SK-N-SH (cell line): ENCODE data around the gene MAP2K3. TPM values are rescaled to one million over a fixed set of nuclear protein-coding genes. Genes with fewer than 3 reads are reported as not detected.

Source experiments
- CTCF ChIA-PET: fragments of 300-600, 350-600 bp; formaldehyde crosslinking; extraction: SDS; loops from one replicate; lab custom pipeline; 2021; lab: Yijun Ruan, JAX
- POLR2A ChIA-PET: fragments of 350-600 bp; sonication (Branson Sonifier 250); formaldehyde crosslinking; extraction: SDS; loops from one replicate; lab custom pipeline; 2020; ENCODE audit warnings: antibody characterized with exemption, inconsistent platforms; lab: Yijun Ruan, JAX
- DNase-seq: peaks from one replicate; pipeline ENCODE4 v3.0.0; 2012
- H2AFZ ChIP-seq: fragments of 200-600 bp; sonication (generic); 2 replicates; pipeline ENCODE4 v1.8.1; 2016; ENCODE audit warnings: antibody characterized with exemption, mild to moderate bottlenecking, low read depth
- H3F3A ChIP-seq: fragments of 200-600 bp; sonication (generic); replicated peaks from 2 replicates; pipeline ENCODE3; 2016; ENCODE audit warnings: antibody characterized with exemption, mild to moderate bottlenecking; ENCODE audit not compliant: insufficient read depth
- H3K27ac ChIP-seq, 2 experiments: fragments of 200-500 bp in 1 of 2; fragments of 200-600 bp in 1 of 2; sonication (Bioruptor generic) in 1 of 2; sonication (generic), shearing (Covaris generic) in 1 of 2; 2 replicates each; pipeline versions ENCODE4 v1.5.1 to v1.6.1; 2014 to 2016; ENCODE audit warnings: low read depth in 2 of 2, inconsistent platforms in 1 of 2, low read length in 1 of 2, mild to moderate bottlenecking in 1 of 2, mixed read lengths in 1 of 2
- H3K27me3 ChIP-seq: fragments of 200-600 bp; sonication (generic), shearing (Covaris generic); 2 replicates; pipeline ENCODE4 v1.6.1; 2016; ENCODE audit warnings: mixed run types; ENCODE audit not compliant: insufficient read depth
- H3K36me3 ChIP-seq, 2 experiments: fragments of 200-500 bp in 1 of 2; fragments of 200-600 bp in 1 of 2; sonication (Bioruptor generic) in 1 of 2; sonication (generic) in 1 of 2; replicated peaks in 1 of 2; 2 replicates each; pipeline versions ENCODE3 to v1.5.1; 2014 to 2016; ENCODE audit warnings: low read length in 1 of 2, mild to moderate bottlenecking in 1 of 2; ENCODE audit not compliant: insufficient read depth in 2 of 2, control insufficient read depth in 1 of 2
- H3K4me1 ChIP-seq, 2 experiments: fragments of 200-500 bp in 1 of 2; fragments of 200-600 bp in 1 of 2; sonication (Bioruptor generic) in 1 of 2; sonication (generic), shearing (Covaris generic) in 1 of 2; 2 replicates each; pipeline versions ENCODE4 v1.5.1 to v1.6.1; 2014 to 2016; ENCODE audit warnings: low read depth in 1 of 2, low read length in 1 of 2, mixed run types in 1 of 2; ENCODE audit not compliant: insufficient read depth in 2 of 2, control insufficient read depth in 1 of 2
- H3K4me2 ChIP-seq: fragments of 200-600 bp; sonication (generic), shearing (Covaris generic); 2 replicates; pipeline ENCODE4 v1.6.1; 2017; ENCODE audit warnings: mixed run types
- H3K4me3 ChIP-seq, 2 experiments: fragments of 200-500 bp in 1 of 2; fragments of 200-600 bp in 1 of 2; sonication (Bioruptor generic) in 1 of 2; sonication (generic), shearing (Covaris generic) in 1 of 2; 2 replicates each; pipeline versions ENCODE4 v1.5.1 to v1.8.1; 2014 to 2016; ENCODE audit warnings: low read depth in 2 of 2, inconsistent platforms in 1 of 2, low read length in 1 of 2, mild to moderate bottlenecking in 1 of 2, mixed read lengths in 1 of 2, moderate library complexity in 1 of 2
- H3K79me2 ChIP-seq: fragments of 200-600 bp; sonication (generic); 2 replicates; pipeline ENCODE4 v1.8.1; 2017; ENCODE audit warnings: mild to moderate bottlenecking; ENCODE audit not compliant: insufficient read depth
- H3K9ac ChIP-seq: fragments of 200-600 bp; sonication (generic); 2 replicates; pipeline ENCODE4 v1.6.1; 2017; ENCODE audit warnings: mixed run types
- H3K9me2 ChIP-seq: fragments of 200-600 bp; sonication (generic); 2 replicates; pipeline ENCODE4 v1.6.1; 2017; ENCODE audit warnings: mixed run types
- H3K9me3 ChIP-seq: fragments of 200-600 bp; sonication (generic); 2 replicates; pipeline ENCODE4 v1.6.1; 2017; ENCODE audit warnings: mixed run types, mild to moderate bottlenecking, moderate library complexity
- H4K20me1 ChIP-seq: fragments of 200-600 bp; sonication (generic); 2 replicates; pipeline ENCODE4 v1.6.1; 2017; ENCODE audit warnings: mild to moderate bottlenecking, mixed run types; ENCODE audit not compliant: insufficient read depth
- CHD2 ChIP-seq: fragments of 150-350 bp; IDR thresholded peaks from 2 replicates; pipeline ENCODE4 v1.6.1; 2018; ENCODE audit warnings: low read length; ENCODE audit not compliant: partially characterized antibody
- EP300 ChIP-seq, 2 experiments: IDR thresholded peaks; 2 replicates each; pipeline versions ENCODE4 v1.4.0 to v1.6.1; 2012; ENCODE audit warnings: borderline replicate concordance in 1 of 2, low read depth in 1 of 2, low read length in 1 of 2
- EZH2phosphoT487 ChIP-seq: fragments of 200-600 bp; sonication (generic); IDR thresholded peaks from 2 replicates; pipeline ENCODE4 v1.6.1; 2017; ENCODE audit warnings: low read depth, mixed run types, mild to moderate bottlenecking, antibody characterized with exemption, moderate library complexity, borderline replicate concordance
- FOXJ3 ChIP-seq: sonication (generic); formaldehyde crosslinking; IDR thresholded peaks from 2 replicates; pipeline ENCODE4 v1.5.1; 2020; ENCODE audit warnings: mild to moderate bottlenecking, missing genetic modification reagents
- FOXM1 ChIP-seq: IDR thresholded peaks from 2 replicates; pipeline ENCODE4 v1.4.0; 2012; ENCODE audit warnings: low read depth, mild to moderate bottlenecking
- GABPA ChIP-seq: IDR thresholded peaks from 2 replicates; pipeline ENCODE4 v1.4.0; 2012; ENCODE audit warnings: low read depth, mild to moderate bottlenecking
- GATA2 ChIP-seq: sonication (generic); formaldehyde crosslinking; IDR thresholded peaks from 2 replicates; pipeline ENCODE4 v1.5.0; 2020; ENCODE audit warnings: mild to moderate bottlenecking, missing genetic modification reagents
- JUND ChIP-seq: IDR thresholded peaks from 2 replicates; pipeline ENCODE4 v1.4.0; 2012
- MEF2A ChIP-seq: IDR thresholded peaks from 2 replicates; pipeline ENCODE4 v1.4.0; 2012; ENCODE audit warnings: low read depth, borderline replicate concordance
- MXI1 ChIP-seq: IDR thresholded peaks from 2 replicates; pipeline ENCODE4 v1.6.1; 2012; ENCODE audit warnings: mild to moderate bottlenecking, low read depth, low read length, improper control_type of control experiment
- NFIC ChIP-seq: IDR thresholded peaks from 2 replicates; pipeline ENCODE4 v1.4.0; 2012; ENCODE audit warnings: borderline replicate concordance
- PBX3 ChIP-seq: IDR thresholded peaks from 2 replicates; pipeline ENCODE4; 2012
- POLR2AphosphoS5 ChIP-seq: IDR thresholded peaks from 2 replicates; pipeline ENCODE4 v1.6.1; 2012; ENCODE audit warnings: low read depth, low read length
- RAD21 ChIP-seq: IDR thresholded peaks from 2 replicates; pipeline ENCODE4 v1.6.1; 2012; ENCODE audit warnings: mild to moderate bottlenecking, low read length
- REST ChIP-seq: IDR thresholded peaks from 2 replicates; pipeline ENCODE4 v1.6.1; 2012; ENCODE audit warnings: mild to moderate bottlenecking, low read depth, low read length, moderate library complexity
- RXRA ChIP-seq: IDR thresholded peaks from 2 replicates; pipeline ENCODE4 v1.4.0; 2012; ENCODE audit warnings: low read depth, mild to moderate bottlenecking, borderline replicate concordance
- SMC3 ChIP-seq: IDR thresholded peaks from 2 replicates; pipeline ENCODE4 v1.6.1; 2012; ENCODE audit warnings: low read depth, low read length, improper control_type of control experiment
- TAF1 ChIP-seq: IDR thresholded peaks from 2 replicates; pipeline ENCODE4 v1.6.1; 2012; ENCODE audit warnings: low read depth, mild to moderate bottlenecking, low read length, moderate library complexity, borderline replicate concordance
- TCF12 ChIP-seq: IDR thresholded peaks from 2 replicates; pipeline ENCODE4 v1.4.0; 2012
- TEAD4 ChIP-seq: IDR thresholded peaks from 2 replicates; pipeline ENCODE4 v1.4.0; 2012; ENCODE audit warnings: mild to moderate bottlenecking, borderline replicate concordance; ENCODE audit not compliant: insufficient read depth
- WGBS: methylation state at CpG from one replicate; pipeline ENCODE4 v1.1.6; 2017; ENCODE audit warnings: low lambda C conversion rate; 5-methylcytosine and 5-hydroxymethylcytosine counted together
- polyA plus RNA-seq, 3 experiments: library from polyadenylated mRNA; depleted of rRNA; stranded (reverse); fragments of >200 nt; gene quantifications; 2 replicates each; pipeline ENCODE4 v1.2.3, GENCODE V29; 2012
- TF ChIP-seq, protein P1 (sequence below): fragments of 150-350 bp; IDR thresholded peaks from 2 replicates; pipeline ENCODE4 v1.6.1; 2016; ENCODE audit warnings: mild to moderate bottlenecking, low read depth, low read length
- TF ChIP-seq, protein P2 (sequence below): IDR thresholded peaks from 2 replicates; pipeline ENCODE4 v1.4.0; 2012; ENCODE audit warnings: low read depth, borderline replicate concordance
- TF ChIP-seq, protein P3 (sequence below): fragments of 200-600 bp; sonication (generic); IDR thresholded peaks from 2 replicates; pipeline ENCODE4 v1.6.1; 2017; ENCODE audit warnings: antibody characterized with exemption, mild to moderate bottlenecking, moderate library complexity

The MAP2K3 gene
- polyA plus RNA-seq, 1 of the 3 experiments (the other 2 are of a cell fraction), result 30.0 TPM

- CTCF ChIA-PET, result interaction anchor here (1.2 to 4.0 kb wide), 4 partner anchors 8 to 225 kb away, joined by 3 to 26 read pairs (median 14); no protein-coding TSS in a partner anchor
- POLR2A ChIA-PET, result interaction anchor here (1.8 kb wide), 1 partner anchor 13 kb away, joined by 5 read pairs; no protein-coding TSS in a partner anchor
- peaks cover 68% of the 10 kb centered on the region for H4K20me1 ChIP-seq
- peak; percentile 85 for TF ChIP-seq PBX3
- TF ChIP-seq GABPA, result peak; percentile 61
- no peak for TF ChIP-seq RAD21
- TF ChIP-seq, protein P1, sequence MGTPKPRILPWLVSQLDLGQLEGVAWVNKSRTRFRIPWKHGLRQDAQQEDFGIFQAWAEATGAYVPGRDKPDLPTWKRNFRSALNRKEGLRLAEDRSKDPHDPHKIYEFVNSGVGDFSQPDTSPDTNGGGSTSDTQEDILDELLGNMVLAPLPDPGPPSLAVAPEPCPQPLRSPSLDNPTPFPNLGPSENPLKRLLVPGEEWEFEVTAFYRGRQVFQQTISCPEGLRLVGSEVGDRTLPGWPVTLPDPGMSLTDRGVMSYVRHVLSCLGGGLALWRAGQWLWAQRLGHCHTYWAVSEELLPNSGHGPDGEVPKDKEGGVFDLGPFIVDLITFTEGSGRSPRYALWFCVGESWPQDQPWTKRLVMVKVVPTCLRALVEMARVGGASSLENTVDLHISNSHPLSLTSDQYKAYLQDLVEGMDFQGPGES, result no peak
- no peak for TF ChIP-seq MXI1
- TF ChIP-seq EZH2phosphoT487, result no peak
- TF ChIP-seq POLR2AphosphoS5, result peak; percentile 72; the same call in 1 of the 2 replicates
- TF ChIP-seq GATA2 (CRISPR knock-in tag), result no peak
- no peak for TF ChIP-seq FOXJ3 (CRISPR knock-in tag)
- TF ChIP-seq, protein P2, sequence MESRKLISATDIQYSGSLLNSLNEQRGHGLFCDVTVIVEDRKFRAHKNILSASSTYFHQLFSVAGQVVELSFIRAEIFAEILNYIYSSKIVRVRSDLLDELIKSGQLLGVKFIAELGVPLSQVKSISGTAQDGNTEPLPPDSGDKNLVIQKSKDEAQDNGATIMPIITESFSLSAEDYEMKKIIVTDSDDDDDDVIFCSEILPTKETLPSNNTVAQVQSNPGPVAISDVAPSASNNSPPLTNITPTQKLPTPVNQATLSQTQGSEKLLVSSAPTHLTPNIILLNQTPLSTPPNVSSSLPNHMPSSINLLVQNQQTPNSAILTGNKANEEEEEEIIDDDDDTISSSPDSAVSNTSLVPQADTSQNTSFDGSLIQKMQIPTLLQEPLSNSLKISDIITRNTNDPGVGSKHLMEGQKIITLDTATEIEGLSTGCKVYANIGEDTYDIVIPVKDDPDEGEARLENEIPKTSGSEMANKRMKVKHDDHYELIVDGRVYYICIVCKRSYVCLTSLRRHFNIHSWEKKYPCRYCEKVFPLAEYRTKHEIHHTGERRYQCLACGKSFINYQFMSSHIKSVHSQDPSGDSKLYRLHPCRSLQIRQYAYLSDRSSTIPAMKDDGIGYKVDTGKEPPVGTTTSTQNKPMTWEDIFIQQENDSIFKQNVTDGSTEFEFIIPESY, result peak; percentile 89
- no peak for TF ChIP-seq TAF1
- peak in 1 of 2 experiments; percentile 93; a peak in 2 of 4 replicates for TF ChIP-seq EP300 (IDR thresholded peaks at IDR 0.05; ENCODE audit: borderline replicate concordance in 1 of 2, low read depth in 1 of 2, low read length in 1 of 2)
- TF ChIP-seq TCF12, result peak; percentile 93
- peak; percentile 63; the same call in 1 of the 2 replicates for TF ChIP-seq REST
- no peak; the same call in 1 of the 2 replicates for TF ChIP-seq MEF2A
- peak; percentile 95 for TF ChIP-seq RXRA
- no peak for TF ChIP-seq CHD2
- peak; percentile 98 for TF ChIP-seq NFIC
- no peak for TF ChIP-seq SMC3
- peak; percentile 99 for TF ChIP-seq JUND
- peak; percentile 94 for TF ChIP-seq TEAD4
- TF ChIP-seq, protein P3, sequence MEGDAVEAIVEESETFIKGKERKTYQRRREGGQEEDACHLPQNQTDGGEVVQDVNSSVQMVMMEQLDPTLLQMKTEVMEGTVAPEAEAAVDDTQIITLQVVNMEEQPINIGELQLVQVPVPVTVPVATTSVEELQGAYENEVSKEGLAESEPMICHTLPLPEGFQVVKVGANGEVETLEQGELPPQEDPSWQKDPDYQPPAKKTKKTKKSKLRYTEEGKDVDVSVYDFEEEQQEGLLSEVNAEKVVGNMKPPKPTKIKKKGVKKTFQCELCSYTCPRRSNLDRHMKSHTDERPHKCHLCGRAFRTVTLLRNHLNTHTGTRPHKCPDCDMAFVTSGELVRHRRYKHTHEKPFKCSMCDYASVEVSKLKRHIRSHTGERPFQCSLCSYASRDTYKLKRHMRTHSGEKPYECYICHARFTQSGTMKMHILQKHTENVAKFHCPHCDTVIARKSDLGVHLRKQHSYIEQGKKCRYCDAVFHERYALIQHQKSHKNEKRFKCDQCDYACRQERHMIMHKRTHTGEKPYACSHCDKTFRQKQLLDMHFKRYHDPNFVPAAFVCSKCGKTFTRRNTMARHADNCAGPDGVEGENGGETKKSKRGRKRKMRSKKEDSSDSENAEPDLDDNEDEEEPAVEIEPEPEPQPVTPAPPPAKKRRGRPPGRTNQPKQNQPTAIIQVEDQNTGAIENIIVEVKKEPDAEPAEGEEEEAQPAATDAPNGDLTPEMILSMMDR, result no peak
- peak; percentile 50; the same call in 1 of the 2 replicates for TF ChIP-seq FOXM1
Measured at GRCh38 chr17:21287703-21288449, 3.4 kb downstream of the MAP2K3 start.

More at GRCh38 chr17:21287703-21288449, 3.4 kb downstream of the MAP2K3 start:
- H3K4me1 ChIP-seq, result peaks cover 34 to 63% of the 10 kb centered on the region in 2 experiments
- peaks cover 21% of the 10 kb centered on the region for H3F3A ChIP-seq
- peak overlapping the region; percentile 90 for H3K9ac ChIP-seq
- no peaks in the 10 kb centered on the region for H3K9me2 ChIP-seq
- peak overlapping the region; percentile 98 for H3K4me2 ChIP-seq
- no peaks in the 10 kb centered on the region for H3K36me3 ChIP-seq
- H3K27ac ChIP-seq, result peak overlapping the region; percentile 32 to 98
- peaks cover 82% of the 10 kb centered on the region for H3K79me2 ChIP-seq
- peak; percentile 43 for DNase-seq
- 8% methylated on average over 13 of the region's 18 CpGs for WGBS
- no peak overlapping the region for H2AFZ ChIP-seq
- H3K4me3 ChIP-seq, result peak overlapping the region; percentile 14 to 91; a peak in 3 of 4 replicates
- no peaks in the 10 kb centered on the region for H3K27me3 ChIP-seq
- no peaks in the 10 kb centered on the region for H3K9me3 ChIP-seq
